ENCODE measurements around the gene KSR2. TPM values are rescaled to one million over a fixed set of nuclear protein-coding genes. Genes with fewer than 3 reads are reported as not detected.

The KSR2 gene
- total and polyA plus RNA-seq, 10 of the 15 experiments (the other 5 are each of a cell fraction or from before 2014, with no cell fraction given) = under 0.01 to 1.5 (median 0.01) TPM; not detected in 3

DNA sequence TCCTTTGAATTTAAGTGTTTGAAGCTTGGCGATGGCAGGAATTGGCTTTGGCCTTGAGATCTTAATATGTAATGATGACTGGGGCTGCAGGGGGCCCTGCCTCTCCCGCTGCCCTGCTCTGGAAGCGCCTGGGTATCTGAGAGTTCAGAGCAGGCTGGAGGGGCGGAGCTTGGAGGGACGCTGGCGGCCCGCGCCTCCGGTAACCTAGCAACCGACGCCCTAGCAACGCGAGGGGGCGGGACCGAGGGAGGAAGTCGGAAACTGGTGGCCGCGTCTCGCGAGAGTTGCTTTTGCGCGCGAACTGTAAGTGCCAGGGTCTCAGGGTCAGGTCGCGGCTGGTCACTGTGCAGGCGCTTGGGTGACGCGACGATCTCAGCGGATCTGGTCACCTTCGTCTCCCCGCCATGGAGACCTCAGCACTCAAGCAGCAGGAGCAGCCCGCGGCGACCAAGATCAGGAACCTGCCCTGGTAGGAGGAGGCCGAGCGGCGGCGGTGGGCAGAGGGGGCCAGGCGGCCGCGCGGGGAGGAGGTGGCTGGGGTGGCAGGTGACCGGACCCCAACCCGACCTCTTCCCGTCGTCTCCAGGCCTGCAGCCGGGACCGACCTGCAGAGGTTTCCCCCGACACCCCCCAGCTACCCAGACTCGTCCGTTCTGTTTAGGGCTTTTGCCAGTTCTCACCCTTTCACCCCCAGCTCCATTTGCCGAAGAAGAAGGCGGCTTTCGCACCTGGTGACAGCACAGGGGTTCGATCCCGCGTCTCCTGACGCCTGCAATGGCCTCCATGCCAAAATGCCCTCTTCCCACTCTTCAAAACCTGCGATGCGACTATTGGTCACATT, 47.9 kb upstream of the KSR2 start, which contains the start of gene RFC5 (continued):
- TF ChIP-seq, protein P1, sequence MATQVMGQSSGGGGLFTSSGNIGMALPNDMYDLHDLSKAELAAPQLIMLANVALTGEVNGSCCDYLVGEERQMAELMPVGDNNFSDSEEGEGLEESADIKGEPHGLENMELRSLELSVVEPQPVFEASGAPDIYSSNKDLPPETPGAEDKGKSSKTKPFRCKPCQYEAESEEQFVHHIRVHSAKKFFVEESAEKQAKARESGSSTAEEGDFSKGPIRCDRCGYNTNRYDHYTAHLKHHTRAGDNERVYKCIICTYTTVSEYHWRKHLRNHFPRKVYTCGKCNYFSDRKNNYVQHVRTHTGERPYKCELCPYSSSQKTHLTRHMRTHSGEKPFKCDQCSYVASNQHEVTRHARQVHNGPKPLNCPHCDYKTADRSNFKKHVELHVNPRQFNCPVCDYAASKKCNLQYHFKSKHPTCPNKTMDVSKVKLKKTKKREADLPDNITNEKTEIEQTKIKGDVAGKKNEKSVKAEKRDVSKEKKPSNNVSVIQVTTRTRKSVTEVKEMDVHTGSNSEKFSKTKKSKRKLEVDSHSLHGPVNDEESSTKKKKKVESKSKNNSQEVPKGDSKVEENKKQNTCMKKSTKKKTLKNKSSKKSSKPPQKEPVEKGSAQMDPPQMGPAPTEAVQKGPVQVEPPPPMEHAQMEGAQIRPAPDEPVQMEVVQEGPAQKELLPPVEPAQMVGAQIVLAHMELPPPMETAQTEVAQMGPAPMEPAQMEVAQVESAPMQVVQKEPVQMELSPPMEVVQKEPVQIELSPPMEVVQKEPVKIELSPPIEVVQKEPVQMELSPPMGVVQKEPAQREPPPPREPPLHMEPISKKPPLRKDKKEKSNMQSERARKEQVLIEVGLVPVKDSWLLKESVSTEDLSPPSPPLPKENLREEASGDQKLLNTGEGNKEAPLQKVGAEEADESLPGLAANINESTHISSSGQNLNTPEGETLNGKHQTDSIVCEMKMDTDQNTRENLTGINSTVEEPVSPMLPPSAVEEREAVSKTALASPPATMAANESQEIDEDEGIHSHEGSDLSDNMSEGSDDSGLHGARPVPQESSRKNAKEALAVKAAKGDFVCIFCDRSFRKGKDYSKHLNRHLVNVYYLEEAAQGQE (IDR thresholded peaks at IDR 0.05; ENCODE audit: low read depth, low read length) = no peak
- TF ChIP-seq NRF1 (conservative IDR thresholded peaks at IDR 0.05; ENCODE audit: low read depth, low read length) (no peak; the same call in 1 of the 2 replicates), PAX5 (IDR thresholded peaks at IDR 0.05; ENCODE audit: borderline replicate concordance, low read depth, low read length) (no peak; the same call in 1 of the 2 replicates), IKZF1 (conservative IDR thresholded peaks at IDR 0.05) (peak; percentile 31; the same call in 1 of the 2 replicates), NR2C2 (IDR thresholded peaks at IDR 0.05; ENCODE audit: borderline replicate concordance, control insufficient read depth, insufficient read length, low read depth) (no peak), TARDBP (IDR thresholded peaks at IDR 0.05; ENCODE audit: borderline replicate concordance) (no peak), ZNF24 (IDR thresholded peaks at IDR 0.05) (no peak), SUPT20H (IDR thresholded peaks at IDR 0.05; ENCODE audit: borderline replicate concordance, control insufficient read depth, low read depth, low read length) (no peak), CBX3 (IDR thresholded peaks at IDR 0.05; ENCODE audit: borderline replicate concordance, low read depth) (no peak), ZNF384 (IDR thresholded peaks at IDR 0.05; ENCODE audit: borderline replicate concordance, low read depth, low read length) (0 out of 2 replicates have a peak, but pooled peaks have one; percentile 10), FOS (IDR thresholded peaks at IDR 0.05; ENCODE audit: borderline replicate concordance, extremely low read depth, insufficient read length) (no peak)
- TF ChIP-seq, protein P2, sequence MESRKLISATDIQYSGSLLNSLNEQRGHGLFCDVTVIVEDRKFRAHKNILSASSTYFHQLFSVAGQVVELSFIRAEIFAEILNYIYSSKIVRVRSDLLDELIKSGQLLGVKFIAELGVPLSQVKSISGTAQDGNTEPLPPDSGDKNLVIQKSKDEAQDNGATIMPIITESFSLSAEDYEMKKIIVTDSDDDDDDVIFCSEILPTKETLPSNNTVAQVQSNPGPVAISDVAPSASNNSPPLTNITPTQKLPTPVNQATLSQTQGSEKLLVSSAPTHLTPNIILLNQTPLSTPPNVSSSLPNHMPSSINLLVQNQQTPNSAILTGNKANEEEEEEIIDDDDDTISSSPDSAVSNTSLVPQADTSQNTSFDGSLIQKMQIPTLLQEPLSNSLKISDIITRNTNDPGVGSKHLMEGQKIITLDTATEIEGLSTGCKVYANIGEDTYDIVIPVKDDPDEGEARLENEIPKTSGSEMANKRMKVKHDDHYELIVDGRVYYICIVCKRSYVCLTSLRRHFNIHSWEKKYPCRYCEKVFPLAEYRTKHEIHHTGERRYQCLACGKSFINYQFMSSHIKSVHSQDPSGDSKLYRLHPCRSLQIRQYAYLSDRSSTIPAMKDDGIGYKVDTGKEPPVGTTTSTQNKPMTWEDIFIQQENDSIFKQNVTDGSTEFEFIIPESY (IDR thresholded peaks at IDR 0.05) = no peak
- TF ChIP-seq, protein P3, sequence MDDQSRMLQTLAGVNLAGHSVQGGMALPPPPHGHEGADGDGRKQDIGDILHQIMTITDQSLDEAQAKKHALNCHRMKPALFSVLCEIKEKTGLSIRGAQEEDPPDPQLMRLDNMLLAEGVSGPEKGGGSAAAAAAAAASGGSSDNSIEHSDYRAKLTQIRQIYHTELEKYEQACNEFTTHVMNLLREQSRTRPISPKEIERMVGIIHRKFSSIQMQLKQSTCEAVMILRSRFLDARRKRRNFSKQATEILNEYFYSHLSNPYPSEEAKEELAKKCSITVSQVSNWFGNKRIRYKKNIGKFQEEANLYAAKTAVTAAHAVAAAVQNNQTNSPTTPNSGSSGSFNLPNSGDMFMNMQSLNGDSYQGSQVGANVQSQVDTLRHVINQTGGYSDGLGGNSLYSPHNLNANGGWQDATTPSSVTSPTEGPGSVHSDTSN (IDR thresholded peaks at IDR 0.05; ENCODE audit: insufficient replicate concordance, low read depth, low read length) = no peak
- TF ChIP-seq, protein P4, sequence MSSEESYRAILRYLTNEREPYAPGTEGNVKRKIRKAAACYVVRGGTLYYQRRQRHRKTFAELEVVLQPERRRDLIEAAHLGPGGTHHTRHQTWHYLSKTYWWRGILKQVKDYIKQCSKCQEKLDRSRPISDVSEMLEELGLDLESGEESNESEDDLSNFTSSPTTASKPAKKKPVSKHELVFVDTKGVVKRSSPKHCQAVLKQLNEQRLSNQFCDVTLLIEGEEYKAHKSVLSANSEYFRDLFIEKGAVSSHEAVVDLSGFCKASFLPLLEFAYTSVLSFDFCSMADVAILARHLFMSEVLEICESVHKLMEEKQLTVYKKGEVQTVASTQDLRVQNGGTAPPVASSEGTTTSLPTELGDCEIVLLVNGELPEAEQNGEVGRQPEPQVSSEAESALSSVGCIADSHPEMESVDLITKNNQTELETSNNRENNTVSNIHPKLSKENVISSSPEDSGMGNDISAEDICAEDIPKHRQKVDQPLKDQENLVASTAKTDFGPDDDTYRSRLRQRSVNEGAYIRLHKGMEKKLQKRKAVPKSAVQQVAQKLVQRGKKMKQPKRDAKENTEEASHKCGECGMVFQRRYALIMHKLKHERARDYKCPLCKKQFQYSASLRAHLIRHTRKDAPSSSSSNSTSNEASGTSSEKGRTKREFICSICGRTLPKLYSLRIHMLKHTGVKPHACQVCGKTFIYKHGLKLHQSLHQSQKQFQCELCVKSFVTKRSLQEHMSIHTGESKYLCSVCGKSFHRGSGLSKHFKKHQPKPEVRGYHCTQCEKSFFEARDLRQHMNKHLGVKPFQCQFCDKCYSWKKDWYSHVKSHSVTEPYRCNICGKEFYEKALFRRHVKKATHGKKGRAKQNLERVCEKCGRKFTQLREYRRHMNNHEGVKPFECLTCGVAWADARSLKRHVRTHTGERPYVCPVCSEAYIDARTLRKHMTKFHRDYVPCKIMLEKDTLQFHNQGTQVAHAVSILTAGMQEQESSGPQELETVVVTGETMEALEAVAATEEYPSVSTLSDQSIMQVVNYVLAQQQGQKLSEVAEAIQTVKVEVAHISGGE (CRISPR knock-in tag; IDR thresholded peaks at IDR 0.05) = no peak
- TF ChIP-seq, protein P5, sequence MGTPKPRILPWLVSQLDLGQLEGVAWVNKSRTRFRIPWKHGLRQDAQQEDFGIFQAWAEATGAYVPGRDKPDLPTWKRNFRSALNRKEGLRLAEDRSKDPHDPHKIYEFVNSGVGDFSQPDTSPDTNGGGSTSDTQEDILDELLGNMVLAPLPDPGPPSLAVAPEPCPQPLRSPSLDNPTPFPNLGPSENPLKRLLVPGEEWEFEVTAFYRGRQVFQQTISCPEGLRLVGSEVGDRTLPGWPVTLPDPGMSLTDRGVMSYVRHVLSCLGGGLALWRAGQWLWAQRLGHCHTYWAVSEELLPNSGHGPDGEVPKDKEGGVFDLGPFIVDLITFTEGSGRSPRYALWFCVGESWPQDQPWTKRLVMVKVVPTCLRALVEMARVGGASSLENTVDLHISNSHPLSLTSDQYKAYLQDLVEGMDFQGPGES (IDR thresholded peaks at IDR 0.05) = peak; percentile 24; the same call in 1 of the 2 replicates

Data from GM12878 (cell line).